ENCODE measurements around the gene HOXC5. TPM values are rescaled to one million over a fixed set of nuclear protein-coding genes. Genes with fewer than 3 reads are reported as not detected.

Gene HOXC5
- polyA plus RNA-seq, 3 donors = not detected

GRCh38 chr12:53985692-53985993, 47.2 kb upstream of the HOXC5 start:
- no peak overlapping the region for H3K27ac ChIP-seq (ENCODE audit: low read depth in 1 of 2, low read length in 2 of 2)
- TF ChIP-seq CTCF (IDR thresholded peaks at IDR 0.05) = no peak
- no peaks in the 10 kb centered on the region for H3K79me2 ChIP-seq (ENCODE audit: insufficient read depth, low read length)
- no peaks in the 10 kb centered on the region for H3K36me3 ChIP-seq (replicated peaks in 1 of 2; ENCODE audit: control insufficient read depth in 1 of 2, insufficient read depth in 2 of 2, low read length in 2 of 2)
- peaks cover 92 to 100% of the 10 kb centered on the region in 2 donors for H3K27me3 ChIP-seq (ENCODE audit: control insufficient read depth in 2 of 2, insufficient read depth in 2 of 2, low read length in 2 of 2)
- no peak for DNase-seq
- H3K9ac ChIP-seq (ENCODE audit: insufficient read depth, low read length, poor library complexity, severe bottlenecking) = no peak overlapping the region
- H4K20me1 ChIP-seq (ENCODE audit: insufficient read depth, low read length) = no peaks in the 10 kb centered on the region
- H3K4me1 ChIP-seq (ENCODE audit: control insufficient read depth in 1 of 2, insufficient read depth in 2 of 2, low read length in 2 of 2) = peaks cover 30 to 36% of the 10 kb centered on the region in 2 donors
- Mint-ChIP-seq H3K4me3 (peak overlapping the region in 1 of 2 donors; percentile 83), H3K36me3 (peaks cover 8 to 36% of the 10 kb centered on the region in 2 donors), H3K27ac (no peak overlapping the region), H3K9me3 (peaks cover 17 to 77% (median 58%) of the 10 kb centered on the region in 7 donors), H3K4me1 (peaks cover 42% of the 10 kb centered on the region), H3K27me3 (ENCODE audit: low read depth in 3 of 3) (peaks cover 98 to 100% (median 100%) of the 10 kb centered on the region in 3 donors)
- peaks cover 47 to 85% of the 10 kb centered on the region in 2 donors for H3K9me3 ChIP-seq (replicated peaks in 1 of 2; ENCODE audit: control insufficient read depth in 1 of 2, insufficient read depth in 1 of 2, low read length in 2 of 2)
- peak overlapping the region; percentile 37 for H3K4me2 ChIP-seq (replicated peaks; ENCODE audit: extremely low read depth, low read length, poor library complexity, severe bottlenecking)
- peak overlapping the region in 1 of 3 experiments; percentile 45 for H3K4me3 ChIP-seq (replicated peaks in 1 of 3; ENCODE audit: low read depth in 2 of 3, low read length in 3 of 3)
- WGBS (ENCODE audit: insufficient coverage) = 9% methylated on average over 20 of the region's 21 CpGs
- no peak overlapping the region for H2AFZ ChIP-seq (ENCODE audit: insufficient read depth, low read depth, low read length, poor library complexity, severe bottlenecking)
- intact Hi-C loops (cut with micrococcal nuclease) = loop anchor here in 1 of 2 donors (10.0 kb wide), 1 partner anchor 291 kb away; no protein-coding TSS in a partner anchor

- H3K9me3 ChIP-seq (replicated peaks in 1 of 2; ENCODE audit: control insufficient read depth in 1 of 2, insufficient read depth in 1 of 2, low read length in 2 of 2) = peaks cover 47 to 85% of the 10 kb centered on the region in 2 donors
- peaks cover 42% of the 10 kb centered on the region for H3K4me1 Mint-ChIP-seq
- peak overlapping the region; percentile 37 for H3K4me2 ChIP-seq (replicated peaks; ENCODE audit: extremely low read depth, low read length, poor library complexity, severe bottlenecking)
- H3K9ac ChIP-seq (ENCODE audit: insufficient read depth, low read length, poor library complexity, severe bottlenecking) = no peak overlapping the region
- H3K4me1 ChIP-seq (ENCODE audit: control insufficient read depth in 1 of 2, insufficient read depth in 2 of 2, low read length in 2 of 2) = peaks cover 30 to 36% of the 10 kb centered on the region in 2 donors
- no peak for DNase-seq
- peaks cover 17 to 80% (median 60%) of the 10 kb centered on the region in 7 donors for H3K9me3 Mint-ChIP-seq
- H3K27ac Mint-ChIP-seq = no peak overlapping the region
- no peak overlapping the region for H2AFZ ChIP-seq (ENCODE audit: insufficient read depth, low read depth, low read length, poor library complexity, severe bottlenecking)
- peak overlapping the region in 1 of 3 experiments; percentile 45 for H3K4me3 ChIP-seq (replicated peaks in 1 of 3; ENCODE audit: low read depth in 2 of 3, low read length in 3 of 3)
- H3K36me3 ChIP-seq (replicated peaks in 1 of 2; ENCODE audit: control insufficient read depth in 1 of 2, insufficient read depth in 2 of 2, low read length in 2 of 2) = no peaks in the 10 kb centered on the region
- no peak for TF ChIP-seq CTCF (IDR thresholded peaks at IDR 0.05)
- peak overlapping the region in 1 of 2 donors; percentile 83 for H3K4me3 Mint-ChIP-seq
- 3% methylated on average over 46 of the region's 50 CpGs for WGBS (ENCODE audit: insufficient coverage)
- H3K27ac ChIP-seq (ENCODE audit: low read depth in 1 of 2, low read length in 2 of 2) = no peak overlapping the region
- no peaks in the 10 kb centered on the region for H3K79me2 ChIP-seq (ENCODE audit: insufficient read depth, low read length)
- intact Hi-C loops (cut with micrococcal nuclease) = loop anchor here in 1 of 2 donors (10.0 kb wide), 1 partner anchor 291 kb away; no protein-coding TSS in a partner anchor
- H3K27me3 Mint-ChIP-seq (ENCODE audit: low read depth in 3 of 3) = peaks cover 98 to 100% (median 100%) of the 10 kb centered on the region in 3 donors
- peaks cover 8 to 36% of the 10 kb centered on the region in 2 donors for H3K36me3 Mint-ChIP-seq
- peaks cover 91 to 100% of the 10 kb centered on the region in 2 donors for H3K27me3 ChIP-seq (ENCODE audit: control insufficient read depth in 2 of 2, insufficient read depth in 2 of 2, low read length in 2 of 2)
- H4K20me1 ChIP-seq (ENCODE audit: insufficient read depth, low read length) = no peaks in the 10 kb centered on the region
These were observed 46.7 kb upstream of the HOXC5 start for GRCh38 chr12:53985994-53986685.

Measured in CD14-positive monocyte (primary cell).